Measurements from ENCODE around the gene FAR1.

DNA sequence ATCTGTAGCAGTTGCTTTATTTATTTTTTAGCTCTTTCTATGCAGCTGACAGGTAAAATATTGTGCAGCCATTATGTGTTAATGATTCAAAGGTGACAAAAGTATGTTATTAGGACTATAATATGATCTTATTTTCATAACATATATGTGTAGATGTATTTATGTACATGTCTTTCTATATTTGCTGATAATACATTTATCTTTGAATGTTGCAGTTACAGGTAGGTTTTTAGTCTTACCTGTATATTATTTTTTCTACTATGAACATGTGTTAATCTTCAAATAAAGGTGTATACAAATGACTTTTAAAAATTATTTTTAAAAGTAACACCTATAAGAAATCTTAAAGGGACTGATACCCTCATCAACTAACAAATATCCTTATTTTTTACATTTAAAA is 33.6 kb downstream of the FAR1 start:
- TF ChIP-seq, protein P1, sequence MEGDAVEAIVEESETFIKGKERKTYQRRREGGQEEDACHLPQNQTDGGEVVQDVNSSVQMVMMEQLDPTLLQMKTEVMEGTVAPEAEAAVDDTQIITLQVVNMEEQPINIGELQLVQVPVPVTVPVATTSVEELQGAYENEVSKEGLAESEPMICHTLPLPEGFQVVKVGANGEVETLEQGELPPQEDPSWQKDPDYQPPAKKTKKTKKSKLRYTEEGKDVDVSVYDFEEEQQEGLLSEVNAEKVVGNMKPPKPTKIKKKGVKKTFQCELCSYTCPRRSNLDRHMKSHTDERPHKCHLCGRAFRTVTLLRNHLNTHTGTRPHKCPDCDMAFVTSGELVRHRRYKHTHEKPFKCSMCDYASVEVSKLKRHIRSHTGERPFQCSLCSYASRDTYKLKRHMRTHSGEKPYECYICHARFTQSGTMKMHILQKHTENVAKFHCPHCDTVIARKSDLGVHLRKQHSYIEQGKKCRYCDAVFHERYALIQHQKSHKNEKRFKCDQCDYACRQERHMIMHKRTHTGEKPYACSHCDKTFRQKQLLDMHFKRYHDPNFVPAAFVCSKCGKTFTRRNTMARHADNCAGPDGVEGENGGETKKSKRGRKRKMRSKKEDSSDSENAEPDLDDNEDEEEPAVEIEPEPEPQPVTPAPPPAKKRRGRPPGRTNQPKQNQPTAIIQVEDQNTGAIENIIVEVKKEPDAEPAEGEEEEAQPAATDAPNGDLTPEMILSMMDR (IDR thresholded peaks at IDR 0.05), result no peak
- no peak for TF ChIP-seq EZH2 (IDR thresholded peaks at IDR 0.05)
